ENCODE data around the gene IL17C. TPM values are rescaled to one million over a fixed set of nuclear protein-coding genes. Genes with fewer than 3 reads are reported as not detected.

IL17C gene
- total RNA-seq, 2 experiments from 2014 or later, result 0.86 TPM; not detected in 1

- Histone ChIP-seq H2AFZ (ENCODE audit: low read length) (no peak overlapping the region), H3K9me3 (ENCODE audit: low read length) (no peaks in the 10 kb centered on the region), H4K20me1 (ENCODE audit: insufficient read depth, low read length) (peaks cover 17% of the 10 kb centered on the region), H3K4me2 (ENCODE audit: low read length) (no peak overlapping the region), H3K36me3 (ENCODE audit: insufficient read depth, low read length) (peaks cover 78% of the 10 kb centered on the region), H3K4me1 (ENCODE audit: insufficient read depth, low read length, poor library complexity, severe bottlenecking) (peaks cover 17% of the 10 kb centered on the region), H3K27ac (ENCODE audit: low read depth, low read length, poor library complexity, severe bottlenecking) (no peak overlapping the region), H3K4me3 (ENCODE audit: low read depth, low read length, poor library complexity, severe bottlenecking) (no peak overlapping the region), H3K9me2 (ENCODE audit: insufficient read depth, low read length) (no peaks in the 10 kb centered on the region), H3K79me2 (ENCODE audit: insufficient read depth, low read depth, low read length) (peaks cover 31% of the 10 kb centered on the region)
- ChIA-PET CTCF (ENCODE audit: unreplicated experiment) (no interaction called here), POLR2A (no interaction called here)
- TF ChIP-seq EZH2phosphoT487 (IDR thresholded peaks at IDR 0.05; ENCODE audit: borderline replicate concordance, low read depth, low read length) (no peak), CTCF (conservative IDR thresholded peaks at IDR 0.05; ENCODE audit: low read length) (no peak)
- intact Hi-C loops (cut with micrococcal nuclease; ENCODE audit: unreplicated experiment), result no loop called here
- DNase-seq (ENCODE audit: low spot score), result no peak
- BruUV-seq (replicated peaks), result no TSS peak
These were observed 7.6 kb downstream of the IL17C start for GRCh38 chr16:88645941-88646340.

- ChIA-PET POLR2A (no interaction called here), CTCF (ENCODE audit: unreplicated experiment) (no interaction called here)
- Histone ChIP-seq H3K79me2 (ENCODE audit: insufficient read depth, low read depth, low read length) (peaks cover 31% of the 10 kb centered on the region), H4K20me1 (ENCODE audit: insufficient read depth, low read length) (peaks cover 17% of the 10 kb centered on the region), H3K9me2 (ENCODE audit: insufficient read depth, low read length) (no peaks in the 10 kb centered on the region), H3K4me1 (ENCODE audit: insufficient read depth, low read length, poor library complexity, severe bottlenecking) (peaks cover 21% of the 10 kb centered on the region), H3K36me3 (ENCODE audit: insufficient read depth, low read length) (peaks cover 78% of the 10 kb centered on the region), H2AFZ (ENCODE audit: low read length) (no peak overlapping the region), H3K27ac (ENCODE audit: low read depth, low read length, poor library complexity, severe bottlenecking) (no peak overlapping the region), H3K4me3 (ENCODE audit: low read depth, low read length, poor library complexity, severe bottlenecking) (no peak overlapping the region), H3K9me3 (ENCODE audit: low read length) (no peaks in the 10 kb centered on the region), H3K4me2 (ENCODE audit: low read length) (no peak overlapping the region)
- DNase-seq (ENCODE audit: low spot score), result no peak
- BruUV-seq (replicated peaks), result no TSS peak
- TF ChIP-seq CTCF (conservative IDR thresholded peaks at IDR 0.05; ENCODE audit: low read length) (no peak), EZH2phosphoT487 (IDR thresholded peaks at IDR 0.05; ENCODE audit: borderline replicate concordance, low read depth, low read length) (no peak)
- intact Hi-C loops (cut with micrococcal nuclease; ENCODE audit: unreplicated experiment), result no loop called here
These were observed 8.1 kb downstream of the IL17C start for GRCh38 chr16:88646345-88647034.
